H1 (cell line): Measurements from ENCODE around the gene BBS9. TPM values are rescaled to one million over a fixed set of nuclear protein-coding genes. Genes with fewer than 3 reads are reported as not detected.
A peak's percentile ranks its signal among the peaks of the same experiment; 100 is the strongest.

Experiments used
- CTCF ChIA-PET: fragments of 300-600 bp; sonication (Branson Sonifier 250); formaldehyde crosslinking; loops from one replicate; lab custom pipeline; 2021; ENCODE audit not compliant: partially characterized antibody; lab: Charles Lee
- POLR2A ChIA-PET: fragments of 300-600 bp; sonication (Branson Sonifier 250); formaldehyde crosslinking; loops from one replicate; lab custom pipeline; 2021; ENCODE audit warnings: inconsistent platforms; ENCODE audit not compliant: partially characterized antibody; lab: Charles Lee
- DNase-seq, 2 experiments: peaks; one replicate each; pipeline versions ENCODE4 v3.0.0 to v3.0.0-alpha.2; 2010 to 2022; ENCODE audit warnings: low spot score in 2 of 2, low read depth in 1 of 2, mixed read lengths in 1 of 2
- FAIRE-seq: peaks from 2 replicates; lab custom pipeline; 2011; peaks lifted over from hg19 to GRCh38; lab: Jason Lieb, UNC
- H2AFZ ChIP-seq: 2 replicates; pipeline ENCODE4 v1.8.1; 2012; ENCODE audit warnings: low read length, inconsistent platforms
- H2AK5ac ChIP-seq: 2 replicates; pipeline ENCODE4 v1.6.1; 2013; ENCODE audit warnings: low read depth, low read length
- H2BK120ac ChIP-seq: replicated peaks from 2 replicates; pipeline ENCODE3; 2013; ENCODE audit warnings: low read depth, low read length, inconsistent platforms
- H2BK12ac ChIP-seq: 2 replicates; pipeline ENCODE4 v1.6.1; 2013; ENCODE audit warnings: low read depth, low read length
- H2BK15ac ChIP-seq: 2 replicates; pipeline ENCODE4 v1.6.1; 2013; ENCODE audit warnings: low read length
- H2BK20ac ChIP-seq: 2 replicates; pipeline ENCODE4 v1.6.1; 2013; ENCODE audit warnings: low read length
- H2BK5ac ChIP-seq: 2 replicates; pipeline ENCODE4 v1.6.1; 2013; ENCODE audit warnings: low read depth, low read length
- H3K14ac ChIP-seq: 2 replicates; pipeline ENCODE4 v1.6.1; 2013; ENCODE audit warnings: inconsistent platforms; ENCODE audit not compliant: insufficient read length
- H3K18ac ChIP-seq: 2 replicates; pipeline ENCODE4 v1.6.1; 2013; ENCODE audit warnings: low read length; ENCODE audit errors: extremely low read depth
- H3K23ac ChIP-seq: 2 replicates; pipeline ENCODE4 v1.6.1; 2013; ENCODE audit warnings: inconsistent platforms; ENCODE audit not compliant: insufficient read length
- H3K23me2 ChIP-seq: 2 replicates; pipeline ENCODE4 v1.6.1; 2013; ENCODE audit warnings: low read depth, low read length
- H3K27ac ChIP-seq: 2 replicates; pipeline ENCODE4 v1.6.1; 2011; ENCODE audit warnings: low read depth, low read length, inconsistent platforms
- H3K27me3 ChIP-seq, 4 experiments: replicated peaks in 1 of 4; 1 replicate in 1 of 4; 2 replicates in 3 of 4; pipeline versions ENCODE4 v1.6.1 to v1.8.1; 2011 to 2013; ENCODE audit warnings: low read length in 3 of 4, mild to moderate bottlenecking in 3 of 4, inconsistent platforms in 2 of 4, mixed read lengths in 2 of 4, moderate library complexity in 1 of 4; ENCODE audit not compliant: control insufficient read depth in 3 of 4, insufficient read depth in 3 of 4; ENCODE audit errors: extremely low read depth in 1 of 4
- H3K36me3 ChIP-seq, 4 experiments: 2 replicates each; pipeline versions ENCODE4 v1.6.1 to v1.8.1; 2011 to 2013; ENCODE audit warnings: mild to moderate bottlenecking in 4 of 4, low read length in 3 of 4, moderate library complexity in 2 of 4, control low read depth in 1 of 4, inconsistent platforms in 1 of 4; ENCODE audit not compliant: insufficient read depth in 4 of 4, control insufficient read depth in 2 of 4
- H3K4ac ChIP-seq: replicated peaks from 2 replicates; pipeline ENCODE3; 2013; ENCODE audit warnings: low read length, low read depth, mixed read lengths, inconsistent platforms; ENCODE audit not compliant: insufficient read length
- H3K4me1 ChIP-seq, 4 experiments: replicated peaks in 1 of 4; 1 replicate in 1 of 4; 2 replicates in 3 of 4; pipeline versions ENCODE4 v1.6.1 to v1.8.1; 2011 to 2013; ENCODE audit warnings: low read length in 3 of 4, inconsistent platforms in 2 of 4, mixed read lengths in 1 of 4; ENCODE audit not compliant: insufficient read depth in 4 of 4, control insufficient read depth in 3 of 4
- H3K4me2 ChIP-seq, 2 experiments: 2 replicates each; pipeline versions ENCODE4 v1.6.1 to v1.8.1; 2011 to 2013; ENCODE audit warnings: low read depth in 2 of 2, low read length in 2 of 2, control low read depth in 1 of 2, inconsistent platforms in 1 of 2, mild to moderate bottlenecking in 1 of 2; ENCODE audit not compliant: insufficient read depth in 1 of 2
- H3K4me3 ChIP-seq, 4 experiments: fragments of 200-600, 300-600 bp in 1 of 4; sonication (generic), shearing (Covaris generic), sonication (Bioruptor Twin) in 1 of 4; 2 replicates each; pipeline versions ENCODE4 v1.5.1 to v1.8.1; 2011 to 2016; ENCODE audit warnings: low read length in 4 of 4, low read depth in 3 of 4, control low read depth in 2 of 4, inconsistent platforms in 2 of 4, mild to moderate bottlenecking in 2 of 4, mixed read lengths in 1 of 4, moderate library complexity in 1 of 4; ENCODE audit not compliant: insufficient read depth in 2 of 4; ENCODE audit errors: extremely low read depth in 1 of 4
- H3K56ac ChIP-seq: replicated peaks from 2 replicates; pipeline ENCODE3; 2013; ENCODE audit warnings: low read depth, mild to moderate bottlenecking, mixed read lengths, low read length, inconsistent platforms; ENCODE audit not compliant: insufficient read length
- H3K79me1 ChIP-seq: 2 replicates; pipeline ENCODE4 v1.6.1; 2013; ENCODE audit warnings: low read depth, low read length, control low read depth
- H3K79me2 ChIP-seq, 2 experiments: 2 replicates each; pipeline versions ENCODE4 v1.6.1 to v1.8.1; 2012 to 2013; ENCODE audit warnings: low read length in 2 of 2, mild to moderate bottlenecking in 2 of 2, inconsistent platforms in 1 of 2; ENCODE audit not compliant: insufficient read depth in 2 of 2, control insufficient read depth in 1 of 2
- H3K9ac ChIP-seq, 4 experiments: replicated peaks in 1 of 4; 1 replicate in 1 of 4; 2 replicates in 3 of 4; pipeline versions ENCODE4 v1.6.1 to v1.8.1; 2011 to 2013; ENCODE audit warnings: low read depth in 3 of 4, low read length in 3 of 4, control low read depth in 2 of 4, mild to moderate bottlenecking in 2 of 4, moderate library complexity in 2 of 4, inconsistent platforms in 1 of 4; ENCODE audit errors: extremely low read depth in 1 of 4
- H3K9me3 ChIP-seq, 2 experiments: 2 replicates each; pipeline versions ENCODE4 v1.6.1 to v1.8.1; 2012 to 2013; ENCODE audit warnings: mild to moderate bottlenecking in 2 of 2, moderate library complexity in 2 of 2, control low read depth in 1 of 2, inconsistent platforms in 1 of 2, low read depth in 1 of 2, low read length in 1 of 2, mixed read lengths in 1 of 2; ENCODE audit not compliant: insufficient read depth in 2 of 2
- H4K20me1 ChIP-seq, 2 experiments: replicated peaks in 1 of 2; 2 replicates each; pipeline versions ENCODE3 to v1.8.1; 2011 to 2013; ENCODE audit warnings: inconsistent platforms in 2 of 2, low read length in 2 of 2, mild to moderate bottlenecking in 1 of 2; ENCODE audit not compliant: insufficient read depth in 2 of 2, control insufficient read depth in 1 of 2
- H4K5ac ChIP-seq: 2 replicates; pipeline ENCODE4 v1.6.1; 2013; ENCODE audit warnings: low read length, low read depth, mixed read lengths, inconsistent platforms; ENCODE audit not compliant: insufficient read length
- H4K8ac ChIP-seq: 2 replicates; pipeline ENCODE4 v1.8.0; 2013; ENCODE audit warnings: mild to moderate bottlenecking, moderate library complexity, low read length, inconsistent platforms; ENCODE audit not compliant: insufficient read depth; ENCODE audit errors: extremely low read depth
- H4K91ac ChIP-seq: replicated peaks from 2 replicates; pipeline ENCODE3; 2013; ENCODE audit warnings: low read length, mixed read lengths, inconsistent platforms; ENCODE audit not compliant: insufficient read length
- ASH2L ChIP-seq: fragments of 200-600, 300-600 bp; sonication (generic); IDR thresholded peaks from one replicate; pipeline ENCODE4 v1.7.1; 2017; ENCODE audit warnings: low read length
- BACH1 ChIP-seq: IDR thresholded peaks from 2 replicates; pipeline ENCODE4 v1.6.1; 2012; ENCODE audit warnings: low read length, improper control_type of control experiment
- RBBP5 ChIP-seq: IDR thresholded peaks from 2 replicates; pipeline ENCODE4 v1.7.1; 2012; ENCODE audit warnings: low read depth, mild to moderate bottlenecking, inconsistent platforms, low read length, moderate library complexity, borderline replicate concordance
- SP2 ChIP-seq: IDR thresholded peaks from 2 replicates; pipeline ENCODE4 v1.6.1; 2012; ENCODE audit warnings: mild to moderate bottlenecking, low read length, inconsistent platforms
- WGBS, 2 experiments: shearing (Covaris generic) in 1 of 2; methylation state at CpG; one replicate each; pipeline versions ENCODE4 v1.1.6 to v1.1.7; 2013 to 2015; ENCODE audit warnings: low lambda C conversion rate in 2 of 2, mixed read lengths in 2 of 2, inconsistent platforms in 1 of 2, low coverage in 1 of 2, missing lambda C conversion rate in 1 of 2; ENCODE audit not compliant: insufficient replicate concordance in 2 of 2, insufficient coverage in 1 of 2, insufficient read length in 1 of 2; ENCODE audit errors: extremely low coverage in 1 of 2, missing lambda C conversion rate in 1 of 2; 5-methylcytosine and 5-hydroxymethylcytosine counted together
- polyA plus RNA-seq, 7 experiments: library from polyadenylated mRNA; depleted of rRNA in 3 of 7; stranded (reverse) in 5 of 7; unstranded in 2 of 7; fragments of >200 nt in 5 of 7; fragments of 200-250 nt in 2 of 7; gene quantifications; 1 replicate in 5 of 7; 2 replicates in 1 of 7; 4 replicates in 1 of 7; pipeline versions ENCODE4 v1.2.1 to v1.2.3, GENCODE V29; 2011 to 2013; ENCODE audit warnings: missing spikeins in 2 of 7, mixed read lengths in 2 of 7
- total RNA-seq: library from RNA; stranded (reverse); fragmentation: NEBNext Ultra II Directional; extraction: Animal tissue kit (Norgen Biotek cat#: 25700); gene quantifications from 2 replicates; pipeline ENCODE4 v1.2.1, GENCODE V29; 2021

The BBS9 gene
- total and polyA plus RNA-seq, 2 of the 8 experiments (the other 6 are each of a cell fraction or from before 2014, with no cell fraction given), result 22.3 to 37.0 TPM

DNA sequence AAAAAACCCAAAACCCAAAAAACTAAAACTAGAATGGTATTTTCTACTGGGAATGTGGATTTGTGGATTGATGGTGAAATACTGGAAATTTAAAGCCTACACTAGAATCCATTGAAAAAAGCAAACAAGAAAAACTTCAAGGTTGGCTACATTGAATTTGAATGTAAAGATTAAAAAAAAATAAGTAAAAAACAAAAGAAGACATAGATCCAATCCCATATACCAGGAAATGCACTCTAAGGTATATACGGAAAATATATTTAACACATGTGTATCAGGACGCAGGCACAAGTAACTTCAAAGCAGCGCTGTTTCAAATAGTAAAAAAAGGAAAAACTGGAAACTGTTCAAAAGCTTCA is 754 bp upstream of the BBS9 start:
- Histone ChIP-seq H3K14ac (no peak overlapping the region), H3K4me1 (no peaks in the 10 kb centered on the region), H3K56ac (no peak overlapping the region), H3K9ac (peak overlapping the region in 2 of 4 experiments; percentile 51 to 68; a peak in 3 of 7 replicates), H3K4ac (no peak overlapping the region), H2BK15ac (no peak overlapping the region), H3K27ac (no peak overlapping the region), H4K91ac (no peak overlapping the region), H3K36me3 (no peaks in the 10 kb centered on the region), H2BK12ac (no peak overlapping the region), H2BK5ac (0 out of 2 replicates have a peak overlapping the region, but pooled peaks have one; percentile 45), H3K79me2 (no peaks in the 10 kb centered on the region), H4K8ac (no peak overlapping the region), H2AK5ac (no peak overlapping the region), H4K5ac (no peak overlapping the region), H3K9me3 (no peaks in the 10 kb centered on the region), H3K27me3 (no peaks in the 10 kb centered on the region), H3K23me2 (peaks cover 7% of the 10 kb centered on the region; the same call in 1 of the 2 replicates), H2AFZ (peak overlapping the region; percentile 82), H3K4me2 (peak overlapping the region; percentile 82 to 91), H2BK20ac (no peak overlapping the region)
- POLR2A ChIA-PET, result no interaction called here
- DNase-seq (no peak), FAIRE-seq (no peak)
- WGBS, 2 experiments, result 2% methylated on average over 3 of the region's 3 CpGs; no CpG with 5 or more reads in 1 of the 2 experiments
- TF ChIP-seq RBBP5, result no peak
- no peak for TF ChIP-seq BACH1
- no peak for TF ChIP-seq SP2
- TF ChIP-seq ASH2L, result no peak
- TF ChIP-seq, all 59 proteins: peak for 0
- Histone ChIP-seq H3K79me1 (no peaks in the 10 kb centered on the region), H3K23ac (no peak overlapping the region), H4K20me1 (no peaks in the 10 kb centered on the region), H3K18ac (no peak overlapping the region), H3K4me3 (peak overlapping the region; percentile 56 to 97 (median 88)), H2BK120ac (no peak overlapping the region)
- CTCF ChIA-PET, result interaction anchor here (1.2 to 1.5 kb wide), 2 partner anchors 19 to 20 kb away, joined by 5 read pairs; partner anchors contain the start of gene RP9
